OCI-LY7 (cell line): ENCODE measurements around the gene SCFD2.

ENCODE experiments used
- EZH2phosphoT487 ChIP-seq: fragments of 200-600 bp; sonication (generic); IDR thresholded peaks from 2 replicates; pipeline ENCODE4 v1.6.1; 2018; ENCODE audit warnings: low read depth, borderline replicate concordance, mild to moderate bottlenecking, mixed run types, antibody characterized with exemption, low read length, moderate library complexity, mixed read lengths
- TF ChIP-seq, protein P1 (sequence below): fragments of 200-600 bp; sonication (generic); conservative IDR thresholded peaks from 2 replicates; pipeline ENCODE4 v1.5.1; 2014; ENCODE audit warnings: mild to moderate bottlenecking, antibody characterized with exemption, low read length, moderate library complexity, mixed read lengths

DNA sequence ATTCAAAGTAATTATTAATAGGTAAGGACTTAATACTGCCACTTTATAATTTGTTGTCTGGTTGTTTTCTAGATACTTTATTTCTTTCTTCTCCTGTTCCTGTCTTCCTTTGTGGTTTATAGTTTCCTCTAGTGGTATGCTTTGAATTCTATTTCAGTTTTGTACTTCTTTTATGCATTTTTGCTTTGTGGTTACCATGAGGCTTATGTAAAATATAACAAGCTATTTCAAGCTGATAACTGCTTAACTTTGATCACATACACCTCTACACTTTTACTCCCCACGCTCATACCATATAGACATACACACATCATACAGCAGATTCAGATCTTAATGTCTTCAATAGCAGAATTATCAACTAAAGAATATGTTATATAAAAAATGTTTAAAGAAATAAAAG is 192.3 kb downstream of the SCFD2 start:
- TF ChIP-seq EZH2phosphoT487: no peak
- TF ChIP-seq, protein P1, sequence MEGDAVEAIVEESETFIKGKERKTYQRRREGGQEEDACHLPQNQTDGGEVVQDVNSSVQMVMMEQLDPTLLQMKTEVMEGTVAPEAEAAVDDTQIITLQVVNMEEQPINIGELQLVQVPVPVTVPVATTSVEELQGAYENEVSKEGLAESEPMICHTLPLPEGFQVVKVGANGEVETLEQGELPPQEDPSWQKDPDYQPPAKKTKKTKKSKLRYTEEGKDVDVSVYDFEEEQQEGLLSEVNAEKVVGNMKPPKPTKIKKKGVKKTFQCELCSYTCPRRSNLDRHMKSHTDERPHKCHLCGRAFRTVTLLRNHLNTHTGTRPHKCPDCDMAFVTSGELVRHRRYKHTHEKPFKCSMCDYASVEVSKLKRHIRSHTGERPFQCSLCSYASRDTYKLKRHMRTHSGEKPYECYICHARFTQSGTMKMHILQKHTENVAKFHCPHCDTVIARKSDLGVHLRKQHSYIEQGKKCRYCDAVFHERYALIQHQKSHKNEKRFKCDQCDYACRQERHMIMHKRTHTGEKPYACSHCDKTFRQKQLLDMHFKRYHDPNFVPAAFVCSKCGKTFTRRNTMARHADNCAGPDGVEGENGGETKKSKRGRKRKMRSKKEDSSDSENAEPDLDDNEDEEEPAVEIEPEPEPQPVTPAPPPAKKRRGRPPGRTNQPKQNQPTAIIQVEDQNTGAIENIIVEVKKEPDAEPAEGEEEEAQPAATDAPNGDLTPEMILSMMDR: no peak
